GM23248 (cell line): Measurements from ENCODE around the gene ZNF438. TPM values are rescaled to one million over a fixed set of nuclear protein-coding genes. Genes with fewer than 3 reads are reported as not detected.
A peak's percentile ranks its signal among the peaks of the same experiment; 100 is the strongest.

Experiments
- DNase-seq: peaks from one replicate; pipeline ENCODE4 v3.0.0-alpha.2; 2015
- H2AFZ ChIP-seq: fragments of 200-600 bp; sonication (generic); 2 replicates; pipeline ENCODE4 v1.6.1; 2016; ENCODE audit warnings: antibody characterized with exemption
- H3F3A ChIP-seq: fragments of 200-600 bp; sonication (generic); 2 replicates; pipeline ENCODE4 v1.6.1; 2016; ENCODE audit warnings: mild to moderate bottlenecking, antibody characterized with exemption, mixed run types; ENCODE audit not compliant: insufficient read depth
- H3K27ac ChIP-seq: fragments of 200-600 bp; sonication (generic); 2 replicates; pipeline ENCODE4 v1.5.1; 2016; ENCODE audit warnings: mild to moderate bottlenecking
- H3K27me3 ChIP-seq: fragments of 200-600 bp; sonication (generic); replicated peaks from 2 replicates; pipeline ENCODE4 v1.6.1; 2016; ENCODE audit warnings: mild to moderate bottlenecking; ENCODE audit not compliant: insufficient read depth
- H3K36me3 ChIP-seq: fragments of 200-600 bp; sonication (generic); 2 replicates; pipeline ENCODE4 v1.6.1; 2016; ENCODE audit warnings: low read depth, mild to moderate bottlenecking
- H3K4me1 ChIP-seq: fragments of 200-600 bp; sonication (generic); 2 replicates; pipeline ENCODE4 v1.6.1; 2016; ENCODE audit warnings: mild to moderate bottlenecking; ENCODE audit not compliant: insufficient read depth
- H3K4me2 ChIP-seq: fragments of 200-600 bp; sonication (generic); one replicate; pipeline ENCODE4 v1.6.1; 2016; ENCODE audit warnings: mild to moderate bottlenecking; ENCODE audit not compliant: unreplicated experiment
- H3K4me3 ChIP-seq: fragments of 200-600 bp; sonication (generic); 2 replicates; pipeline ENCODE4 v1.5.1; 2016; ENCODE audit warnings: mild to moderate bottlenecking
- H3K79me2 ChIP-seq: fragments of 200-600 bp; sonication (generic); 2 replicates; pipeline ENCODE4 v1.6.1; 2016; ENCODE audit warnings: mild to moderate bottlenecking; ENCODE audit not compliant: insufficient read depth
- H3K9ac ChIP-seq: fragments of 200-600 bp; sonication (generic); 2 replicates; pipeline ENCODE4 v1.6.1; 2016; ENCODE audit warnings: mild to moderate bottlenecking
- H3K9me2 ChIP-seq: fragments of 200-600 bp; sonication (generic); 2 replicates; pipeline ENCODE4 v1.6.1; 2016; ENCODE audit warnings: mixed run types, mild to moderate bottlenecking, moderate library complexity; ENCODE audit not compliant: insufficient read depth
- H3K9me3 ChIP-seq: fragments of 200-600 bp; sonication (generic); one replicate; pipeline ENCODE4 v1.6.1; 2017; ENCODE audit warnings: low read depth
- H4K20me1 ChIP-seq: fragments of 200-600 bp; sonication (generic); 2 replicates; pipeline ENCODE4 v1.6.0; 2016; ENCODE audit not compliant: insufficient read depth
- EZH2 ChIP-seq: fragments of 200-600 bp; sonication (generic); IDR thresholded peaks from 2 replicates; pipeline ENCODE4 v1.6.1; 2018; ENCODE audit warnings: antibody characterized with exemption, mild to moderate bottlenecking; ENCODE audit not compliant: insufficient read depth, poor library complexity, severe bottlenecking
- EZH2phosphoT487 ChIP-seq: fragments of 200-600 bp; sonication (generic); IDR thresholded peaks from 2 replicates; pipeline ENCODE4 v1.6.1; 2018; ENCODE audit warnings: antibody characterized with exemption, moderate library complexity, mild to moderate bottlenecking, low read depth; ENCODE audit not compliant: insufficient read depth
- WGBS, 2 experiments: methylation state at CpG; one replicate each; pipeline ENCODE4 v1.1.6; 2015 to 2017; ENCODE audit warnings: low lambda C conversion rate in 2 of 2, low coverage in 1 of 2; ENCODE audit errors: missing lambda C conversion rate in 2 of 2; 5-methylcytosine and 5-hydroxymethylcytosine counted together
- in situ Hi-C: fragments of 300-500 bp; cut with MboI; formaldehyde crosslinking; loops from 2 replicates; pipeline ENCODE4 v1.15.0; 2020
- polyA plus RNA-seq: library from polyadenylated mRNA; unstranded; fragments of >200 nt; fragmentation: Nextera tagmentation; extraction: Ambion mirVana; gene quantifications from 2 replicates; pipeline ENCODE4 v1.2.1, GENCODE V29; 2016
- total RNA-seq: library from RNA; depleted of rRNA; stranded (reverse); fragments of >200 nt; shearing (Covaris generic); gene quantifications from 2 replicates; pipeline ENCODE4 v1.2.3, GENCODE V29; 2014

Gene ZNF438
- total and polyA plus RNA-seq, 2 experiments from 2014 or later = 2.9 to 4.1 TPM

GRCh38 chr10:31000071-31000782 lies 31.4 kb downstream of the ZNF438 start:
- H3K9ac ChIP-seq = no peak overlapping the region
- no peak overlapping the region for H3K27ac ChIP-seq
- peaks cover 43% of the 10 kb centered on the region for H3K79me2 ChIP-seq
- no peak for TF ChIP-seq EZH2
- no peak for TF ChIP-seq EZH2phosphoT487
- peak; percentile 5 for DNase-seq
- H3K4me1 ChIP-seq = peaks cover 42% of the 10 kb centered on the region
- no peak overlapping the region for H3K4me3 ChIP-seq
- no peaks in the 10 kb centered on the region for H4K20me1 ChIP-seq
- H2AFZ ChIP-seq = no peak overlapping the region
- in situ Hi-C loops = no loop called here
- H3K9me3 ChIP-seq = no peaks in the 10 kb centered on the region
- no peak overlapping the region for H3K4me2 ChIP-seq
- H3K36me3 ChIP-seq = no peaks in the 10 kb centered on the region
- H3K27me3 ChIP-seq = no peaks in the 10 kb centered on the region
- peaks cover 37% of the 10 kb centered on the region for H3F3A ChIP-seq
- H3K9me2 ChIP-seq = no peaks in the 10 kb centered on the region
- WGBS, 2 experiments = 87 to 93% methylated on average over 3 of the region's 3 CpGs

GRCh38 chr10:30999070-30999712 lies 32.5 kb downstream of the ZNF438 start:
- Histone ChIP-seq H3F3A (peaks cover 26% of the 10 kb centered on the region), H2AFZ (peak overlapping the region; percentile 75), H3K27me3 (no peaks in the 10 kb centered on the region), H3K79me2 (peaks cover 49% of the 10 kb centered on the region), H3K9me2 (no peaks in the 10 kb centered on the region), H3K36me3 (no peaks in the 10 kb centered on the region), H3K4me2 (peak overlapping the region; percentile 81), H3K9me3 (no peaks in the 10 kb centered on the region), H3K9ac (peak overlapping the region; percentile 69), H4K20me1 (no peaks in the 10 kb centered on the region), H3K4me3 (peak overlapping the region; percentile 71), H3K27ac (peak overlapping the region; percentile 63), H3K4me1 (peaks cover 31% of the 10 kb centered on the region)
- TF ChIP-seq EZH2phosphoT487 = no peak
- no peak for TF ChIP-seq EZH2
- in situ Hi-C loops = no loop called here
- WGBS, 2 experiments = 29 to 31% methylated on average over 3 of the region's 3 CpGs
- peak; percentile 79 for DNase-seq

GRCh38 chr10:30997536-30998235 lies 34.0 kb downstream of the ZNF438 start:
- Histone ChIP-seq H3K9me2 (no peaks in the 10 kb centered on the region), H3K4me1 (peaks cover 27% of the 10 kb centered on the region), H3K4me2 (peak overlapping the region; percentile 81), H3K27ac (no peak overlapping the region), H3F3A (peaks cover 18% of the 10 kb centered on the region), H3K9ac (no peak overlapping the region), H4K20me1 (no peaks in the 10 kb centered on the region), H3K9me3 (no peaks in the 10 kb centered on the region), H3K79me2 (peaks cover 47% of the 10 kb centered on the region), H3K4me3 (peak overlapping the region; percentile 15; the same call in 1 of the 2 replicates), H3K27me3 (no peaks in the 10 kb centered on the region), H3K36me3 (no peaks in the 10 kb centered on the region), H2AFZ (peak overlapping the region; percentile 12; the same call in 1 of the 2 replicates)
- DNase-seq = no peak
- TF ChIP-seq EZH2 (no peak), EZH2phosphoT487 (no peak)
- in situ Hi-C loops = no loop called here
- WGBS, 2 experiments = 78 to 86% methylated on average over 3 of the region's 3 CpGs

GRCh38 chr10:30996481-30997005 lies 35.1 kb downstream of the ZNF438 start:
- Histone ChIP-seq H3K9me3 (no peaks in the 10 kb centered on the region), H3K4me3 (no peak overlapping the region), H3K36me3 (no peaks in the 10 kb centered on the region), H3K27ac (no peak overlapping the region), H3K27me3 (no peaks in the 10 kb centered on the region), H3K79me2 (peaks cover 36% of the 10 kb centered on the region), H3K4me1 (peaks cover 27% of the 10 kb centered on the region), H3F3A (peaks cover 18% of the 10 kb centered on the region), H3K4me2 (no peak overlapping the region), H2AFZ (no peak overlapping the region), H4K20me1 (no peaks in the 10 kb centered on the region), H3K9me2 (no peaks in the 10 kb centered on the region), H3K9ac (no peak overlapping the region)
- no peak for DNase-seq
- in situ Hi-C loops = no loop called here
- no peak for TF ChIP-seq EZH2
- no peak for TF ChIP-seq EZH2phosphoT487
